HG03378 (cell line): ENCODE measurements around the gene NCBP3.
"Not testable (repeated sequence)": the region's sequence is repeated elsewhere in the genome, so short reads cannot be mapped to it uniquely, and the experiment has no call there.

ENCODE experiments used
- ATAC-seq: cut with Tn5 transposase; IDR thresholded peaks from one replicate; pipeline ENCODE4 v1.9.1; 2021; ENCODE audit warnings: mild to moderate bottlenecking, moderate library complexity; ENCODE audit not compliant: unreplicated experiment

NCBP3 gene

GRCh38 chr17:3848229-3848835 is 2.3 kb upstream of the NCBP3 start:
- ATAC-seq = no peak

GRCh38 chr17:3847165-3847670 is 1.2 kb upstream of the NCBP3 start:
- no peak for ATAC-seq

GRCh38 chr17:3846437-3847164 is 555 bp upstream of the NCBP3 start:
- ATAC-seq = peak; percentile 39

- no peak for ATAC-seq
Observed at GRCh38 chr17:3845291-3845620, 790 bp downstream of the NCBP3 start.

- not testable (repeated sequence) for ATAC-seq
Observed at GRCh38 chr17:3844556-3844955, 1.5 kb downstream of the NCBP3 start.

GRCh38 chr17:3843935-3844516 is 2.0 kb downstream of the NCBP3 start:
- ATAC-seq = no peak

- ATAC-seq = no peak
Observed at GRCh38 chr17:3838206-3838605, 7.8 kb downstream of the NCBP3 start.

- ATAC-seq = no peak
Observed at GRCh38 chr17:3836551-3836950, 9.5 kb downstream of the NCBP3 start.

GRCh38 chr17:3835410-3836229 is 10.4 kb downstream of the NCBP3 start:
- ATAC-seq = no peak

- ATAC-seq = no peak
Observed at GRCh38 chr17:3834811-3835210, 11.2 kb downstream of the NCBP3 start.

- no peak for ATAC-seq
Observed at GRCh38 chr17:3828852-3829232, 17.2 kb downstream of the NCBP3 start.

- no peak for ATAC-seq
Observed at GRCh38 chr17:3828151-3828851, 17.7 kb downstream of the NCBP3 start.

GRCh38 chr17:3827124-3827773 is 18.8 kb downstream of the NCBP3 start:
- no peak for ATAC-seq

GRCh38 chr17:3826191-3826590 is 19.9 kb downstream of the NCBP3 start:
- no peak for ATAC-seq

GRCh38 chr17:3821101-3821500 is 24.9 kb downstream of the NCBP3 start:
- ATAC-seq = no peak

GRCh38 chr17:3818786-3819185 is 27.3 kb downstream of the NCBP3 start:
- no peak for ATAC-seq

- ATAC-seq = no peak
Observed at GRCh38 chr17:3817851-3818605, 28.0 kb downstream of the NCBP3 start.

- no peak for ATAC-seq
Observed at GRCh38 chr17:3815925-3816324, 30.1 kb downstream of the NCBP3 start.

GRCh38 chr17:3815122-3815521 is 30.9 kb downstream of the NCBP3 start:
- no peak for ATAC-seq

- no peak for ATAC-seq
Observed at GRCh38 chr17:3814361-3814760, 31.7 kb downstream of the NCBP3 start.
